Fibroblast of skin of right biceps (primary cell): ENCODE data around the gene DAZ4.
"Not testable (repeated sequence)": the region's sequence is repeated elsewhere in the genome, so short reads cannot be mapped to it uniquely, and the experiment has no call there.

Experiments used
- DNase-seq: peaks from one replicate; pipeline ENCODE4 v3.0.0-alpha.2; 2013

The DAZ4 gene, protein sequence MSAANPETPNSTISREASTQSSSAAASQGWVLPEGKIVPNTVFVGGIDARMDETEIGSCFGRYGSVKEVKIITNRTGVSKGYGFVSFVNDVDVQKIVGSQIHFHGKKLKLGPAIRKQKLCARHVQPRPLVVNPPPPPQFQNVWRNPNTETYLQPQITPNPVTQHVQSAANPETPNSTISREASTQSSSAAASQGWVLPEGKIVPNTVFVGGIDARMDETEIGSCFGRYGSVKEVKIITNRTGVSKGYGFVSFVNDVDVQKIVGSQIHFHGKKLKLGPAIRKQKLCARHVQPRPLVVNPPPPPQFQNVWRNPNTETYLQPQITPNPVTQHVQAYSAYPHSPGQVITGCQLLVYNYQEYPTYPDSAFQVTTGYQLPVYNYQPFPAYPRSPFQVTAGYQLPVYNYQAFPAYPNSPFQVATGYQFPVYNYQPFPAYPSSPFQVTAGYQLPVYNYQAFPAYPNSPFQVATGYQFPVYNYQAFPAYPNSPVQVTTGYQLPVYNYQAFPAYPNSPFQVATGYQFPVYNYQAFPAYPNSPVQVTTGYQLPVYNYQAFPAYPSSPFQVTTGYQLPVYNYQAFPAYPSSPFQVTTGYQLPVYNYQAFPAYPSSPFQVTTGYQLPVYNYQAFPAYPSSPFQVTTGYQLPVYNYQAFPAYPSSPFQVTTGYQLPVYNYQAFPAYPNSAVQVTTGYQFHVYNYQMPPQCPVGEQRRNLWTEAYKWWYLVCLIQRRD

DNA sequence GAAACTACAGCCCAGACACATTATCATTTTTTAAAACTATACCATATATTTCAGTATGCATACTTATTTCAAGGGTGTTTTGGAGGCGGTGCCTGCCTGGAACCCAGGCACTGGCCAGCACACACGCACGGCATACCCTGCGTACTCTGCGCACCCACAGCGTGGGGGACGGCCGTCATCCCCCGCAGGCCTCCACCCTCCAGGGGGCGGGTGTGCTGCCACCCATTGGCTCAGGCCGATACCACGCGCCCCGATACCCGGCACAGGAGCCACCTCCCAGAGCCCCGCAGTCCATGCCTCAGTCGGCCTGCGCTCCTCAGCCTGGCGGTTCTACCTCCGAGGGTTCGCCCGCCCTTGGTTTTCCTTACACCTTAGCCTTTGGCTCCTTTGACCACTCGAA, at the start of gene DAZ4:
DAZ4 (plus strand) TSS at position 301 of the 400 bp plus-strand sequence. CDS start 208 bp downstream, outside the sequence.
- not testable (repeated sequence) for DNase-seq

DNA sequence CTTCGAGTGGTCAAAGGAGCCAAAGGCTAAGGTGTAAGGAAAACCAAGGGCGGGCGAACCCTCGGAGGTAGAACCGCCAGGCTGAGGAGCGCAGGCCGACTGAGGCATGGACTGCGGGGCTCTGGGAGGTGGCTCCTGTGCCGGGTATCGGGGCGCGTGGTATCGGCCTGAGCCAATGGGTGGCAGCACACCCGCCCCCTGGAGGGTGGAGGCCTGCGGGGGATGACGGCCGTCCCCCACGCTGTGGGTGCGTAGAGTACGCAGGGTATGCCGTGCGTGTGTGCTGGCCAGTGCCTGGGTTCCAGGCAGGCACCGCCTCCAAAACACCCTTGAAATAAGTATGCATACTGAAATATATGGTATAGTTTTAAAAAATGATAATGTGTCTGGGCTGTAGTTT, 20.4 kb upstream of the DAZ4 start, which contains the start of gene DAZ3:
DAZ3 (minus strand) TSS at position 101 of the 400 bp plus-strand sequence. CDS start 208 bp downstream, outside the sequence.
- not testable (repeated sequence) for DNase-seq

DNA sequence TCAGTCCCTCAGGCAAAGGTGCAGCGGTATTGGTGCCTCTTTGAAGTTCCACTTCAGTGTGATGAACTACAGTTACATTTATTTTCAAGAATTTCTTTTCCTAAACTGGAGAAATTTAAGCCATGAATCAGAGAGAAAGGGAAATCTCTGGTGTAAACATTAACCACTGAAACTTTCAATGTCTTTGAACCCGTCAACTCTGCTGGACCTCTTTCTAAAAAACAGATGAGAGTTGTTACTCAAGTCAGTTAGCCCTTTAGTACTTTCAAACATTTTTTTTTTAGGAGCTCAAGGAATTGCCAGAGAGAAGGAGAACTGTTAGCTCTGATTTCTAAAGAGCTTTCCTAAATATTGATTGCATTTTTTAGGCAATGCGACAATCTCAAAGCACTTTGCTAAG, 11.9 kb upstream of the DAZ4 start:
- DNase-seq: not testable (repeated sequence)

DNA sequence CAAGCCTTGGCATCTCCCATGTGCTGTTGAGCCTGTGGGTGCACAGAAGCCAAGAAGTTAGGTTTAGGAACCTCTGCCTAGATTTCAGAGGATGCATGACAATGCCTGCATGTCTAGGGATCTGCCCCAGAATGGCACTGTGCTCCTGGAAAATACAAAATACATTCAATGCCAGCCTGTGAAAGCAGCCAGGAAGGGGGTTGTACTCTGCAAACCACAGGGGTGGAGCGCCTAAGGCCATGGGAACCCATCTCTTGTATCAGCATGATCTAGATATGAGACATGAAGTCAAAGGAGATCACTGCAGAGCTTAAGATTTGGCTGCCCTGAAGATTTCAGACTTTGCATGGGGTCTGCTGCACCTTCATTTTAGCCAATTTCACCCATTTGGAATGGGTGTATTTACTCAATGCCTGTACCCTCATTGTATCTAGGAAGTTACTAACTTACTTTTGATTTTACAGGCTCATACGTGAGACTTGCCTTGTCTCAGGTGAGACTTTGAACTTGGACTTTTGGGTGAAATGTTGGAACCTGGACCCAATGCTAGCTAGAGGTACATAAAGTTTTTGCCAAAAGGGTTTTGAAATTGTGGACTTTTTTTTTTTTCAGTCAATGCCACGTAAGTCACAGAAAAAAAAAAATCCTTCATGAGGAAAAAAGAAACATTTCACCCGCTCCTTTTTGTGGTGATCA, 9.4 kb upstream of the DAZ4 start:
- not testable (repeated sequence) for DNase-seq

DNA sequence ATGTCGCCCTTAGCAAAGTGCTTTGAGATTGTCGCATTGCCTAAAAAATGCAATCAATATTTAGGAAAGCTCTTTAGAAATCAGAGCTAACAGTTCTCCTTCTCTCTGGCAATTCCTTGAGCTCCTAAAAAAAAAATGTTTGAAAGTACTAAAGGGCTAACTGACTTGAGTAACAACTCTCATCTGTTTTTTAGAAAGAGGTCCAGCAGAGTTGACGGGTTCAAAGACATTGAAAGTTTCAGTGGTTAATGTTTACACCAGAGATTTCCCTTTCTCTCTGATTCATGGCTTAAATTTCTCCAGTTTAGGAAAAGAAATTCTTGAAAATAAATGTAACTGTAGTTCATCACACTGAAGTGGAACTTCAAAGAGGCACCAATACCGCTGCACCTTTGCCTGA, 8.7 kb upstream of the DAZ4 start:
- DNase-seq: not testable (repeated sequence)
